ENCODE measurements around the gene EID3. TPM values are rescaled to one million over a fixed set of nuclear protein-coding genes. Genes with fewer than 3 reads are reported as not detected.

EID3 gene
- total RNA-seq, 1 donor from 2014 or later, result 2.4 TPM

DNA sequence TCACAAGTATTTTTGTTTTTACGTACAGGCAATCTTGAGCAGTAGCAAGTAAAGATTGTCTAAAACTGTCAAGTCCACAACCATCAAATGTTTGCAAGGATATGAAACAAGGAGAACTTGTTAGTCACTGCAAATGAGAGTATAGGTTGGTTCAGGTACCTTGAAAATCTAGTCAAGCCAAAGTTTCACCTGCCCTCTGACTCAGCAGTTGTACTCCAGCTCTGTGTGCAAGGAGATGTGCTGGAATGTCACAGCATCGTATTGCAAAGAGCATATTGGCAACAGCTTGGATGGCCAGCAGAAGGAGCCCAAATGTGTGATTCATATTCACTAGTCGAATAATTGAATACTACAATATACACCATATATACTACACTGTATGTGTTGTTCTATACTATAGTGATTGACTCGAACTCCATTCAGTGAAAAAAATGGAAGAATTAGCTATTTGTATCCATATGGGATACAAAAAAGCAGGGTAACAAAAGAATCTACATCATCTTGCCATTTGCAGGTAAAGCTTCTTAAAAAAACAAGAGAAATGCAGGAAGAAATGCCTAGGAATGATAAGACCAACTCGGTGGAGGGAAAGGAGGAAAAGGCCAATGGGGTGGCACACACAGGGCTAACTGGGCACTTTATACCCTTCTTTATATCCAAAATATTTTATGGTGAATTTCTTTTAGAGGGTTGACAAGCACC, 44.0 kb downstream of the EID3 start:
- Histone ChIP-seq H3K4me3 (ENCODE audit: low read depth, low read length) (no peak overlapping the region), H3K36me3 (ENCODE audit: control insufficient read depth, insufficient read depth, low read length) (peaks cover 20% of the 10 kb centered on the region), H3K27me3 (ENCODE audit: control insufficient read depth, insufficient read depth, low read length) (no peaks in the 10 kb centered on the region)
- TF ChIP-seq, protein P1, sequence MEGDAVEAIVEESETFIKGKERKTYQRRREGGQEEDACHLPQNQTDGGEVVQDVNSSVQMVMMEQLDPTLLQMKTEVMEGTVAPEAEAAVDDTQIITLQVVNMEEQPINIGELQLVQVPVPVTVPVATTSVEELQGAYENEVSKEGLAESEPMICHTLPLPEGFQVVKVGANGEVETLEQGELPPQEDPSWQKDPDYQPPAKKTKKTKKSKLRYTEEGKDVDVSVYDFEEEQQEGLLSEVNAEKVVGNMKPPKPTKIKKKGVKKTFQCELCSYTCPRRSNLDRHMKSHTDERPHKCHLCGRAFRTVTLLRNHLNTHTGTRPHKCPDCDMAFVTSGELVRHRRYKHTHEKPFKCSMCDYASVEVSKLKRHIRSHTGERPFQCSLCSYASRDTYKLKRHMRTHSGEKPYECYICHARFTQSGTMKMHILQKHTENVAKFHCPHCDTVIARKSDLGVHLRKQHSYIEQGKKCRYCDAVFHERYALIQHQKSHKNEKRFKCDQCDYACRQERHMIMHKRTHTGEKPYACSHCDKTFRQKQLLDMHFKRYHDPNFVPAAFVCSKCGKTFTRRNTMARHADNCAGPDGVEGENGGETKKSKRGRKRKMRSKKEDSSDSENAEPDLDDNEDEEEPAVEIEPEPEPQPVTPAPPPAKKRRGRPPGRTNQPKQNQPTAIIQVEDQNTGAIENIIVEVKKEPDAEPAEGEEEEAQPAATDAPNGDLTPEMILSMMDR (IDR thresholded peaks at IDR 0.05; ENCODE audit: insufficient read depth, low read length, severe bottlenecking), result no peak
- DNase-seq (ENCODE audit: low read depth) (peak; percentile 57), FAIRE-seq (no peak)

DNA sequence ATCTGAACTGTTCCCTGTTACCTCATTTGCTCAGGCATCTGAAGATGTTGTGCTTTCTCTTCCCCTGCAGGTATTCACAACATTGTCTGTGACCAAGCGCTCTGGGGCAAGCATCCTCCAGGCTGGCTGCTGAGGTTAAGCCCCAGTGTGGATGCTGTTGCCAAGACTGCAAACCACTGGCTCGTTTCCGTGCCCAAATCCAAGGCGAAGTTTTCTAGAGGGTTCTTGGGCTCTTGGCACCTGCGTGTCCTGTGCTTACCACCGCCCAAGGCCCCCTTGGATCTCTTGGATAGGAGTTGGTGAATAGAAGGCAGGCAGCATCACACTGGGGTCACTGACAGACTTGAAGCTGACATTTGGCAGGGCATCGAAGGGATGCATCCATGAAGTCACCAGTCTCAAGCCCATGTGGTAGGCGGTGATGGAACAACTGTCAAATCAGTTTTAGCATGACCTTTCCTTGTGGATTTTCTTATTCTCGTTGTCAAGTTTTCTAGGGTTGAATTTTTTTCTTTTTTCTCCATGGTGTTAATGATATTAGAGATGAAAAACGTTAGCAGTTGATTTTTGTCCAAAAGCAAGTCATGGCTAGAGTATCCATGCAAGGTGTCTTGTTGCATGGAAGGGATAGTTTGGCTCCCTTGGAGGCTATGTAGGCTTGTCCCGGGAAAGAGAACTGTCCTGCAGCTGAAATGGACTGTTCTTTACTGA, 44.9 kb downstream of the EID3 start:
- Histone ChIP-seq H3K36me3 (ENCODE audit: control insufficient read depth, insufficient read depth, low read length) (peaks cover 16% of the 10 kb centered on the region), H3K4me3 (ENCODE audit: low read depth, low read length) (no peak overlapping the region), H3K27me3 (ENCODE audit: control insufficient read depth, insufficient read depth, low read length) (no peaks in the 10 kb centered on the region)
- TF ChIP-seq, protein P1 (IDR thresholded peaks at IDR 0.05; ENCODE audit: insufficient read depth, low read length, severe bottlenecking), result no peak
- no peak for FAIRE-seq
- no peak for DNase-seq (ENCODE audit: low read depth)

DNA sequence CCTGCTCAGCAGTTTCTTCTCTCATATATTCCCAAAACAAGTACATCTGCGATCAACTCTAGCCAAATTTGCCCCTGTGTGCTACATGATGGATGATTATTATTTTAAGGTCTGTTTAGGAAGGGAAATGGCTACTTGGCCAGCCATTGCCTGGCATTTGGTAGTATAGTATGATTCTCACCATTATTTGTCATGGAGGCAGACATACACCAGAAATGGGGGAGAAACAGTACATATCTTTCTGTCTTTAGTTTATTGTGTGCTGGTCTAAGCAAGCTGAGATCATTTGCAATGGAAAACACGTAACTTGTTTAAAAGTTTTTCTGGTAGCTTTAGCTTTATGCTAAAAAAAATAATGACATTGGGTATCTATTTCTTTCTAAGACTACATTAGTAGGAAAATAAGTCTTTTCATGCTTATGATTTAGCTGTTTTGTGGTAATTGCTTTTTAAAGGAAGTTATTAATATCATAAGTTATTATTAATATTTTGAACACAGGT, 45.5 kb downstream of the EID3 start:
- no peak for DNase-seq (ENCODE audit: low read depth)
- no peak for FAIRE-seq
- H3K36me3 ChIP-seq (ENCODE audit: control insufficient read depth, insufficient read depth, low read length), result peaks cover 16% of the 10 kb centered on the region
- no peaks in the 10 kb centered on the region for H3K27me3 ChIP-seq (ENCODE audit: control insufficient read depth, insufficient read depth, low read length)
- H3K4me3 ChIP-seq (ENCODE audit: low read depth, low read length), result no peak overlapping the region
- TF ChIP-seq, protein P1 (IDR thresholded peaks at IDR 0.05; ENCODE audit: insufficient read depth, low read length, severe bottlenecking), result no peak

DNA sequence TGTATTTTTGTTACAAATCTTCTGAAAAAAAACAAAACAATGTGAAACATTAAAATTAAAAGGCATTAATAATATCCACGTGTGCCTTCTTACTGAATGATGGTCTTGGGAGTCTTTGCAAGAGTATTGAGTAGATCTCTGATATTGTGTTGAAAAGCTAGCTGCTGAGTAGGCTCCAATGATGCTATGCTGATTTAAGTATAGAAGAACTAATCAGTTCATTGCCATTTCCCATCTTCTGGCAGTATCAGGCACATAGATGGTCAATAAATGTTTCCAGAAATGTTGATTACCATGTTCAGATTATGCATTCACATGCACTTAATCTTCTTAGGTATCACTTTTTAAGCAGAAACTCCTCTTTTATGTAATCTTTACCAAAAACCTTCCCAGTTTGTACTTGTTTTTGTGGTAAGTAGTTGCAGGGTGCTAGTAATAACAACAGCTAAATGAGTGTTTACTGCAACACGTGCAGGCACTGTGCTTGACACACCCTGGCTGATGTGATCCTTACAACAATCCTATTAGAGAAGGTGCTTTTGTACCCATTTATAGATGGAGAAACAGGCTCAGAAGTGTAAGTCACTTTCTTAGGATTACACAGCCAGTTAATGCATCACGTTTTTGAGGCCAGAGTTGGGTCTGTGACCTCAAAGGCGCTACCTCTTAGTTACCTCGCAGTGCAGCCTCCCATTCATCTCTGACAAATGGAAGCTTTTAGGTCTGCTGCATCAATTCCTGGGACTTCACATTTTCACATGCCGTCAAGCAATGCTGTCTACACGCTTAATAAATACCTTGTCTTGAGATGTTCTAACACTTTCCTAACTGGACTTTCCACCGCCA, 46.9 kb downstream of the EID3 start:
- Histone ChIP-seq H3K4me3 (ENCODE audit: low read depth, low read length) (no peak overlapping the region), H3K36me3 (ENCODE audit: control insufficient read depth, insufficient read depth, low read length) (peaks cover 16% of the 10 kb centered on the region), H3K27me3 (ENCODE audit: control insufficient read depth, insufficient read depth, low read length) (no peaks in the 10 kb centered on the region)
- FAIRE-seq (no peak), DNase-seq (ENCODE audit: low read depth) (no peak)
- TF ChIP-seq, protein P1 (IDR thresholded peaks at IDR 0.05; ENCODE audit: insufficient read depth, low read length, severe bottlenecking), result no peak

DNA sequence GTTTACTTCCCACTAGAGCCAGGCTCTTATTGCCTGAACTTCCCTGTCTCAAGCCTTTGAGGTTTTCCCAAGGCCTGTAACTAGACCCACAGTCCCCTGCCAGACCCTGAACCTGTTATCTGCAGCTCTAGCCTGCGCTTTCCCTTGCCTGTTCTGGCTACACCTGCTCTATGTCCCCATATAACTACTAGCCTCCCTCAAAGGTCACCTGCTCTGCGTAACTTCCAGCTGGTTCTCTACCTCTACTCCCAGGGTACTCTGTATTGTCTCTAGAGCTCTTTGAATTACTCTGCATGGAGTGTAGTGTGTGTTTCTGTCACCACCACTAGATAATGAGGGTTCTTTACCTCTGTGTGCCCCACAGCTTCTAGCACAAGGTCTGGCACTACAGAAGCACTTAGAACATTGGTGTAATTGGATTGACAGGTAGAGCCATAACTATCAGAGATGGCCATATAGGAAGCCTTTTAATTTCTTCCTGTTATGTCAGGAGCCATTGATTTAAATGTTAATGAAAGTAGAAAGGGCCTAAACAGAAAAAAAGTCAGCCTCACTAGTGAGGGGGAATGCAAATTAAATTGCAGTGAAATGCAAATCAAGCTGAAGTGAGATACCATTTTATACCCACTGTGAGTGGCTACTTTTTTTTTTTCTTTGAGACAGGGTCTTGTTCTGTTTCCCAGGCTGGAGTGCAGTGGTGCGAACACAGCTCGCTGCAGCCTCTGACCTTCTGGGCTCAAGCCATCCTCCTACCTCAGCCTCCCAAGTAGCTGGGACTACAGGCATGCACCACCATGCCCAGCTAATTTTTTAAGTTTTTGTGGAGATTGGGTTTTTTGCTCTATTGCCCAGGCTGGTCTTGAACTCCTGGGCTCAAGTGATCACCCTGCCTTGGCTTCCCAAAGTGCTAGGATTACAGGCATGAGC, 47.8 kb downstream of the EID3 start:
- H3K36me3 ChIP-seq (ENCODE audit: control insufficient read depth, insufficient read depth, low read length), result peaks cover 14% of the 10 kb centered on the region
- no peak for DNase-seq (ENCODE audit: low read depth)
- H3K27me3 ChIP-seq (ENCODE audit: control insufficient read depth, insufficient read depth, low read length), result no peaks in the 10 kb centered on the region
- no peak for FAIRE-seq
- TF ChIP-seq, protein P1 (IDR thresholded peaks at IDR 0.05; ENCODE audit: insufficient read depth, low read length, severe bottlenecking), result no peak
- H3K4me3 ChIP-seq (ENCODE audit: low read depth, low read length), result no peak overlapping the region
